Right atrium auricular region (tissue), 2 donors: ENCODE results near the gene PLXDC2. TPM values are rescaled to one million over a fixed set of nuclear protein-coding genes. Genes with fewer than 3 reads are reported as not detected.

ENCODE experiments used
- DNase-seq: peaks from one replicate; pipeline ENCODE4 v3.0.0-alpha.2; 2019; ENCODE audit warnings: low spot score
- H3K27ac ChIP-seq, 2 donors: fragments of 200-600 bp; sonication (generic); 1 replicate in 1 of 2; 2 replicates in 1 of 2; pipeline ENCODE4 v1.5.1; 2016 to 2019
- H3K27me3 ChIP-seq, 2 donors: fragments of 200-600 bp; sonication (generic); one replicate each; pipeline versions ENCODE4 v1.5.1 to v1.6.0; 2017 to 2019
- H3K36me3 ChIP-seq: fragments of 200-600 bp; sonication (generic); one replicate; pipeline ENCODE4 v1.5.1; 2016
- H3K4me1 ChIP-seq, 2 donors: fragments of 200-600 bp; sonication (generic); one replicate each; pipeline versions ENCODE4 v1.5.1 to v1.6.0; 2017 to 2019
- H3K4me3 ChIP-seq, 2 donors: fragments of 200-600 bp; sonication (generic); 1 replicate in 1 of 2; 2 replicates in 1 of 2; pipeline ENCODE4 v1.5.1; 2017 to 2019; ENCODE audit warnings: mild to moderate bottlenecking in 1 of 2, moderate library complexity in 1 of 2
- H3K9me3 ChIP-seq, 2 donors: fragments of 200-600 bp; sonication (generic); one replicate each; pipeline ENCODE4 v1.5.1; 2019
- CTCF ChIP-seq, 2 donors: fragments of 200-600 bp; sonication (generic); IDR thresholded peaks; one replicate each; pipeline ENCODE4 v1.5.1; 2019; ENCODE audit warnings: antibody characterized with exemption in 2 of 2
- total RNA-seq, 2 donors: library from RNA; depleted of rRNA; stranded (reverse); fragments of >200 nt; gene quantifications; one replicate each; pipeline ENCODE4 v1.1.0, GENCODE V29; 2016

The PLXDC2 gene
- total RNA-seq, 2 donors from 2014 or later, result 24.0 to 43.6 TPM

GRCh38 chr10:19913987-19914386 lies 97.8 kb downstream of the PLXDC2 start:
- Histone ChIP-seq H3K27me3 (no peaks in the 10 kb centered on the region), H3K9me3 (peaks cover 0 to 12% of the 10 kb centered on the region in 2 donors), H3K27ac (no peak overlapping the region), H3K4me3 (no peak overlapping the region), H3K4me1 (peaks cover 0 to 16% of the 10 kb centered on the region in 2 donors), H3K36me3 (no peaks in the 10 kb centered on the region)
- DNase-seq, result no peak
- no peak for TF ChIP-seq CTCF (IDR thresholded peaks at IDR 0.05)

GRCh38 chr10:19915125-19915524 lies 98.9 kb downstream of the PLXDC2 start:
- Histone ChIP-seq H3K27me3 (no peaks in the 10 kb centered on the region), H3K4me3 (no peak overlapping the region), H3K9me3 (peaks cover 0 to 12% of the 10 kb centered on the region in 2 donors), H3K4me1 (peaks cover 0 to 27% of the 10 kb centered on the region in 2 donors), H3K27ac (no peak overlapping the region), H3K36me3 (no peaks in the 10 kb centered on the region)
- no peak for DNase-seq
- TF ChIP-seq CTCF (IDR thresholded peaks at IDR 0.05), result no peak

- no peak for DNase-seq
- no peak for TF ChIP-seq CTCF (IDR thresholded peaks at IDR 0.05)
- Histone ChIP-seq H3K36me3 (no peaks in the 10 kb centered on the region), H3K27me3 (no peaks in the 10 kb centered on the region), H3K27ac (no peak overlapping the region), H3K4me1 (peaks cover 0 to 34% of the 10 kb centered on the region in 2 donors), H3K9me3 (peaks cover 0 to 12% of the 10 kb centered on the region in 2 donors), H3K4me3 (no peak overlapping the region)
Measured at GRCh38 chr10:19915816-19916215, 99.6 kb downstream of the PLXDC2 start.

GRCh38 chr10:19917751-19918478 lies 101.7 kb downstream of the PLXDC2 start:
- H3K27me3 ChIP-seq, result no peaks in the 10 kb centered on the region
- no peak for DNase-seq
- no peak for TF ChIP-seq CTCF (IDR thresholded peaks at IDR 0.05)
- H3K36me3 ChIP-seq, result no peaks in the 10 kb centered on the region
- no peak overlapping the region for H3K27ac ChIP-seq
- H3K9me3 ChIP-seq, result peaks cover 0 to 12% of the 10 kb centered on the region in 2 donors
- H3K4me3 ChIP-seq, result no peak overlapping the region
- H3K4me1 ChIP-seq, result peaks cover 0 to 45% of the 10 kb centered on the region in 2 donors

GRCh38 chr10:19918794-19919193 lies 102.6 kb downstream of the PLXDC2 start:
- Histone ChIP-seq H3K9me3 (peaks cover 0 to 12% of the 10 kb centered on the region in 2 donors), H3K4me1 (peaks cover 0 to 47% of the 10 kb centered on the region in 2 donors), H3K36me3 (no peaks in the 10 kb centered on the region), H3K27ac (no peak overlapping the region), H3K27me3 (no peaks in the 10 kb centered on the region), H3K4me3 (no peak overlapping the region)
- no peak for TF ChIP-seq CTCF (IDR thresholded peaks at IDR 0.05)
- DNase-seq, result no peak

GRCh38 chr10:19919671-19920070 lies 103.4 kb downstream of the PLXDC2 start:
- H3K36me3 ChIP-seq, result no peaks in the 10 kb centered on the region
- H3K27me3 ChIP-seq, result no peaks in the 10 kb centered on the region
- DNase-seq, result no peak
- H3K4me3 ChIP-seq, result no peak overlapping the region
- peaks cover 0 to 6% of the 10 kb centered on the region in 2 donors for H3K9me3 ChIP-seq
- no peak for TF ChIP-seq CTCF (IDR thresholded peaks at IDR 0.05)
- no peak overlapping the region for H3K27ac ChIP-seq
- H3K4me1 ChIP-seq, result peaks cover 0 to 51% of the 10 kb centered on the region in 2 donors
